ENCODE measurements around the gene FBXO31.

- TF ChIP-seq, protein P1, sequence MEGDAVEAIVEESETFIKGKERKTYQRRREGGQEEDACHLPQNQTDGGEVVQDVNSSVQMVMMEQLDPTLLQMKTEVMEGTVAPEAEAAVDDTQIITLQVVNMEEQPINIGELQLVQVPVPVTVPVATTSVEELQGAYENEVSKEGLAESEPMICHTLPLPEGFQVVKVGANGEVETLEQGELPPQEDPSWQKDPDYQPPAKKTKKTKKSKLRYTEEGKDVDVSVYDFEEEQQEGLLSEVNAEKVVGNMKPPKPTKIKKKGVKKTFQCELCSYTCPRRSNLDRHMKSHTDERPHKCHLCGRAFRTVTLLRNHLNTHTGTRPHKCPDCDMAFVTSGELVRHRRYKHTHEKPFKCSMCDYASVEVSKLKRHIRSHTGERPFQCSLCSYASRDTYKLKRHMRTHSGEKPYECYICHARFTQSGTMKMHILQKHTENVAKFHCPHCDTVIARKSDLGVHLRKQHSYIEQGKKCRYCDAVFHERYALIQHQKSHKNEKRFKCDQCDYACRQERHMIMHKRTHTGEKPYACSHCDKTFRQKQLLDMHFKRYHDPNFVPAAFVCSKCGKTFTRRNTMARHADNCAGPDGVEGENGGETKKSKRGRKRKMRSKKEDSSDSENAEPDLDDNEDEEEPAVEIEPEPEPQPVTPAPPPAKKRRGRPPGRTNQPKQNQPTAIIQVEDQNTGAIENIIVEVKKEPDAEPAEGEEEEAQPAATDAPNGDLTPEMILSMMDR (IDR thresholded peaks at IDR 0.05; ENCODE audit: borderline replicate concordance, extremely low read depth, low read length, poor library complexity, severe bottlenecking): no peak
- no peak for TF ChIP-seq EZH2 (IDR thresholded peaks at IDR 0.05; ENCODE audit: borderline replicate concordance, low read depth, low read length, severe bottlenecking)
These were observed 57.4 kb downstream of the FBXO31 start for GRCh38 chr16:87326151-87326571.
